ENCODE data around the gene ARMC8. TPM values are rescaled to one million over a fixed set of nuclear protein-coding genes. Genes with fewer than 3 reads are reported as not detected.

The ARMC8 gene
- total and polyA plus RNA-seq, 10 donors = 13.7 to 95.0 (median 62.2) TPM

GRCh38 chr3:138234401-138235179 is 47.5 kb downstream of the ARMC8 start:
- DNase-seq = no peak
- Histone ChIP-seq H3K4me1 (no peaks in the 10 kb centered on the region), H3K4me3 (no peak overlapping the region), H3K9me3 (no peaks in the 10 kb centered on the region), H3K27me3 (replicated peaks in 1 of 7) (no peaks in the 10 kb centered on the region), H3K36me3 (peaks cover 6 to 100% (median 69%) of the 10 kb centered on the region in 6 donors), H3K27ac (no peak overlapping the region)
- WGBS, 5 donors = 80 to 86% (median 81%) methylated on average over 5 of the region's 5 CpGs
- intact Hi-C loops (cut with DNase I; ENCODE audit: low total_unique reads) = no loop called here
- TF ChIP-seq CTCF (IDR thresholded peaks at IDR 0.05 in 8 of 11, conservative IDR thresholded peaks at IDR 0.05 in 3 of 11) (no peak), POLR2A (IDR thresholded peaks at IDR 0.05) (no peak), POLR2AphosphoS5 (IDR thresholded peaks at IDR 0.05) (no peak)

DNA sequence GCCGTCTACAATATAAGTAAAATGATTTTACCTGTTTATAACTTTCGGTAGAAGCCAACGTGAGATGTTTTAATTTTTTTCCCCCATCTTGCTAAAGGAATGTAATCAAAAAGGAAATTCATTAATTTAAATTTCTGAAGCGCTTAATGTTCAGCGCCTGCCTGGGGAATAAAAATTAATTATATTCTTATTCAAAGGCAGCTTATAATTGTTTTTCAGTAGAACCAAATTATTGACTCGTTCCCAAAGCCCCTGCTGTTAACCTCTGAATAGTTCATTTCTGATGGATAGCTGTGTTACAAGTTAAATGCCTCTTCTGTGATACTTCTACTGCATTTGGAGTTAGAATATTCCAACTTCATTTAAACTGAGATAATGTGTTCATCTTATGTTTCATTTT is 51.6 kb downstream of the ARMC8 start:
- TF ChIP-seq POLR2A (IDR thresholded peaks at IDR 0.05) (no peak), CTCF (IDR thresholded peaks at IDR 0.05 in 8 of 11, conservative IDR thresholded peaks at IDR 0.05 in 3 of 11) (no peak), POLR2AphosphoS5 (IDR thresholded peaks at IDR 0.05) (no peak)
- peaks cover 0 to 100% (median 71%) of the 10 kb centered on the region in 6 donors for H3K36me3 ChIP-seq

DNA sequence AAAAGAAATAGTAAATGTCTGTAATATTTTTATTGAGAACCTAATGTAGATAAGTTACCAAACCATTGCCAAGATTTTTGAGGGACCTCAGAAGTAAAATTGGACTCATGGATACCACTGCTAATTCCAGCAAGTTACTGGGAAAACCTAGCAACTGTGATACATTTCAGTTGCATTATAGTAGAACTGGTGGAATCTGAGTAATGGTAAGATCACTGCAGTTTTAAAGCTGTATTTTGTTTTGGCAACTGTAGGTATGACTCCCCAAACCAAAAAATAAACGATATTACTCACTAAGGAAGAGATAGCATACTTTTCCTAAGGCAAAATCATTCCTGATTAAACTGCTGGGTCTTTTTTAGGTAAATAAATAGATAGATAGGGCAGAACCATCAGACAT is 54.0 kb downstream of the ARMC8 start:
- TF ChIP-seq POLR2AphosphoS5 (IDR thresholded peaks at IDR 0.05) = no peak
- no peak for TF ChIP-seq POLR2A (IDR thresholded peaks at IDR 0.05)
- no peak for TF ChIP-seq CTCF (IDR thresholded peaks at IDR 0.05 in 8 of 11, conservative IDR thresholded peaks at IDR 0.05 in 3 of 11)
- Histone ChIP-seq H3K27me3 (replicated peaks in 1 of 7) (no peaks in the 10 kb centered on the region), H3K36me3 (peaks cover 0 to 100% (median 77%) of the 10 kb centered on the region in 6 donors), H3K27ac (no peak overlapping the region), H3K9me3 (no peaks in the 10 kb centered on the region), H3K4me1 (no peaks in the 10 kb centered on the region), H3K4me3 (no peak overlapping the region)
- intact Hi-C loops (cut with DNase I; ENCODE audit: low total_unique reads) = no loop called here
- DNase-seq = no peak
- WGBS, 5 donors = 93 to 100% (median 97%) methylated on average over 1 of the region's 1 CpG

More for the DNA sequence above, 51.6 kb downstream of the ARMC8 start:
- Histone ChIP-seq H3K27ac (no peak overlapping the region), H3K27me3 (replicated peaks in 1 of 7) (no peaks in the 10 kb centered on the region), H3K9me3 (no peaks in the 10 kb centered on the region), H3K4me3 (no peak overlapping the region), H3K4me1 (no peaks in the 10 kb centered on the region)
- DNase-seq = no peak
- WGBS, 5 donors = 95 to 98% (median 96%) methylated on average over 6 of the region's 6 CpGs
- intact Hi-C loops (cut with DNase I; ENCODE audit: low total_unique reads) = no loop called here

DNA sequence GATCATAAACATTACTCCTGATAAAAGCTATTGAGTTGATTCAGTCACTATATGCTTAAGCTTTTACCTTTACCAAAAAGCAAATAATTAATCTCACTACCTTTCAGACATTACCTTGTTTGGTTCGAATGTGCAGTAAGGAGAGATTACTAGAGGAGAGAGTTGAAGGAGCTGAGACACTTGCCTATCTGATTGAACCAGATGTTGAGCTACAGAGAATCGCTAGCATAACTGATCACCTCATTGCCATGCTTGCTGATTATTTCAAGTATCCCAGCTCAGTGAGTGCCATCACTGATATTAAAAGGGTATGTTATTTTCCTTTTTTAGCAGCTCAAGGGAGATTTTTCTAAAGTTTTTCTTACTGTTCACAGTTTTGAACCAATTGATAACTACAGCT is 54.6 kb downstream of the ARMC8 start:
- no peak overlapping the region for H3K4me3 ChIP-seq
- intact Hi-C loops (cut with DNase I; ENCODE audit: low total_unique reads) = no loop called here
- peaks cover 0 to 100% (median 71%) of the 10 kb centered on the region in 6 donors for H3K36me3 ChIP-seq
- WGBS, 5 donors = 93 to 100% (median 97%) methylated on average over 2 of the region's 2 CpGs
- DNase-seq = no peak
- H3K27me3 ChIP-seq (replicated peaks in 1 of 7) = no peaks in the 10 kb centered on the region
- H3K4me1 ChIP-seq = no peaks in the 10 kb centered on the region
- TF ChIP-seq POLR2A (IDR thresholded peaks at IDR 0.05) (no peak), POLR2AphosphoS5 (IDR thresholded peaks at IDR 0.05) (no peak), CTCF (IDR thresholded peaks at IDR 0.05 in 8 of 11, conservative IDR thresholded peaks at IDR 0.05 in 3 of 11) (no peak)
- no peak overlapping the region for H3K27ac ChIP-seq
- no peaks in the 10 kb centered on the region for H3K9me3 ChIP-seq

Data from spleen (tissue), 11 donors.